ENCODE measurements around the gene NDUFV2.

Gene NDUFV2

GRCh38 chr18:9148203-9148552, 45.7 kb downstream of the NDUFV2 start:
- peaks cover 0 to 89% (median 39%) of the 10 kb centered on the region in 4 donors for H3K4me1 ChIP-seq

GRCh38 chr18:9150121-9150520, 47.6 kb downstream of the NDUFV2 start:
- intact Hi-C loops (cut with DNase I; ENCODE audit: low total_unique reads): no loop called here
- Histone ChIP-seq H3K4me1 (peaks cover 0 to 89% (median 39%) of the 10 kb centered on the region in 4 donors), H3K27ac (no peak overlapping the region)

More at GRCh38 chr18:9148203-9148552, 45.7 kb downstream of the NDUFV2 start:
- no peak for DNase-seq
- Histone ChIP-seq H3K4me3 (no peak overlapping the region), H3K9me3 (no peaks in the 10 kb centered on the region), H3K36me3 (no peaks in the 10 kb centered on the region), H3K27ac (no peak overlapping the region), H3K27me3 (no peaks in the 10 kb centered on the region)
- intact Hi-C loops (cut with DNase I; ENCODE audit: low total_unique reads): loop anchor here (1.0 to 5.0 kb wide), 2 partner anchors 75 to 451 kb away; no protein-coding TSS in a partner anchor
- peak in 1 of 2 experiments; percentile 14 for TF ChIP-seq CTCF (IDR thresholded peaks at IDR 0.05)

GRCh38 chr18:9153256-9153655, 50.8 kb downstream of the NDUFV2 start:
- no peak for DNase-seq
- no peak for TF ChIP-seq CTCF (IDR thresholded peaks at IDR 0.05)

More at GRCh38 chr18:9150121-9150520, 47.6 kb downstream of the NDUFV2 start:
- TF ChIP-seq CTCF (IDR thresholded peaks at IDR 0.05): no peak
- no peaks in the 10 kb centered on the region for H3K27me3 ChIP-seq
- DNase-seq: no peak
- no peak overlapping the region for H3K4me3 ChIP-seq
- no peaks in the 10 kb centered on the region for H3K9me3 ChIP-seq
- no peaks in the 10 kb centered on the region for H3K36me3 ChIP-seq

GRCh38 chr18:9156604-9157249, 54.2 kb downstream of the NDUFV2 start:
- intact Hi-C loops (cut with DNase I; ENCODE audit: low total_unique reads): no loop called here
- Histone ChIP-seq H3K27me3 (no peaks in the 10 kb centered on the region), H3K9me3 (no peaks in the 10 kb centered on the region), H3K4me1 (peaks cover 0 to 45% (median 10%) of the 10 kb centered on the region in 4 donors), H3K4me3 (no peak overlapping the region), H3K27ac (no peak overlapping the region), H3K36me3 (no peaks in the 10 kb centered on the region)
- no peak for TF ChIP-seq CTCF (IDR thresholded peaks at IDR 0.05)
- DNase-seq: no peak

More at GRCh38 chr18:9153256-9153655, 50.8 kb downstream of the NDUFV2 start:
- Histone ChIP-seq H3K4me3 (no peak overlapping the region), H3K36me3 (no peaks in the 10 kb centered on the region), H3K4me1 (peaks cover 0 to 65% (median 18%) of the 10 kb centered on the region in 4 donors), H3K9me3 (no peaks in the 10 kb centered on the region), H3K27me3 (no peaks in the 10 kb centered on the region), H3K27ac (no peak overlapping the region)
- intact Hi-C loops (cut with DNase I; ENCODE audit: low total_unique reads): no loop called here

GRCh38 chr18:9157806-9158205, 55.3 kb downstream of the NDUFV2 start:
- Histone ChIP-seq H3K4me1 (peaks cover 0 to 34% (median 5%) of the 10 kb centered on the region in 4 donors), H3K27ac (no peak overlapping the region), H3K4me3 (no peak overlapping the region), H3K27me3 (no peaks in the 10 kb centered on the region), H3K9me3 (peaks cover 0 to under 1% (median 0%) of the 10 kb centered on the region in 3 donors), H3K36me3 (no peaks in the 10 kb centered on the region)
- intact Hi-C loops (cut with DNase I; ENCODE audit: low total_unique reads): no loop called here
- TF ChIP-seq CTCF (IDR thresholded peaks at IDR 0.05): no peak
- no peak for DNase-seq

Measured in tibial artery (tissue), 4 donors.